Thyroid gland (tissue), 4 donors: ENCODE data around the gene AFAP1. TPM values are rescaled to one million over a fixed set of nuclear protein-coding genes. Genes with fewer than 3 reads are reported as not detected.

Source experiments
- DNase-seq, 2 donors: peaks; one replicate each; pipeline ENCODE4 v3.0.0-alpha.2; 2019
- H3K27ac ChIP-seq, 3 donors: fragments of 200-600 bp; sonication (generic); 1 replicate in 2 of 3; 2 replicates in 1 of 3; pipeline ENCODE4 v1.5.1; 2016 to 2019; ENCODE audit warnings: mild to moderate bottlenecking in 1 of 3, moderate library complexity in 1 of 3
- H3K27me3 ChIP-seq: fragments of 200-600 bp; sonication (generic); one replicate; pipeline ENCODE4 v1.5.1; 2019
- H3K36me3 ChIP-seq, 2 donors: fragments of 200-600 bp; sonication (generic); one replicate each; pipeline ENCODE4 v1.5.1; 2016 to 2019
- H3K4me1 ChIP-seq, 2 donors: fragments of 200-600 bp; sonication (generic); one replicate each; pipeline ENCODE4 v1.5.1; 2017 to 2019
- H3K4me3 ChIP-seq, 3 donors: fragments of 200-600 bp; sonication (generic); replicated peaks in 1 of 3; 1 replicate in 2 of 3; 2 replicates in 1 of 3; pipeline ENCODE4 v1.5.1; 2016; ENCODE audit warnings: mild to moderate bottlenecking in 1 of 3
- H3K9me3 ChIP-seq: fragments of 200-600 bp; sonication (generic); one replicate; pipeline ENCODE4 v1.5.1; 2017
- POLR2A ChIP-seq, 2 donors: fragments of 450-650 bp; IDR thresholded peaks; one replicate each; pipeline ENCODE4 v1.6.1; 2017; ENCODE audit warnings: antibody characterized with exemption in 2 of 2, mild to moderate bottlenecking in 2 of 2, moderate library complexity in 1 of 2
- WGBS, 2 donors: methylation state at CpG; one replicate each; pipeline ENCODE4 v1.1.5; 2017; 5-methylcytosine and 5-hydroxymethylcytosine counted together
- intact Hi-C: fragments of 100-400 bp; cut with DNase I; formaldehyde crosslinking; loops from one replicate; pipeline ENCODE4 v1.15.1; 2023
- total RNA-seq, 4 donors: library from RNA; depleted of rRNA; stranded (reverse); fragments of >200 nt; gene quantifications; one replicate each; pipeline ENCODE4 v1.2.3, GENCODE V29; 2016
- TF ChIP-seq, protein P1 (sequence below), 6 experiments: fragments of 200-600 bp in 3 of 6; fragments of 450-650 bp in 3 of 6; sonication (generic) in 3 of 6; IDR thresholded peaks; one replicate each; pipeline ENCODE4 v1.5.1; 2016 to 2019; ENCODE audit warnings: antibody characterized with exemption in 6 of 6, mild to moderate bottlenecking in 2 of 6, inconsistent platforms in 1 of 6, moderate library complexity in 1 of 6

AFAP1 gene
- total RNA-seq, 4 donors from 2014 or later = 12.3 to 33.3 (median 26.2) TPM

DNA sequence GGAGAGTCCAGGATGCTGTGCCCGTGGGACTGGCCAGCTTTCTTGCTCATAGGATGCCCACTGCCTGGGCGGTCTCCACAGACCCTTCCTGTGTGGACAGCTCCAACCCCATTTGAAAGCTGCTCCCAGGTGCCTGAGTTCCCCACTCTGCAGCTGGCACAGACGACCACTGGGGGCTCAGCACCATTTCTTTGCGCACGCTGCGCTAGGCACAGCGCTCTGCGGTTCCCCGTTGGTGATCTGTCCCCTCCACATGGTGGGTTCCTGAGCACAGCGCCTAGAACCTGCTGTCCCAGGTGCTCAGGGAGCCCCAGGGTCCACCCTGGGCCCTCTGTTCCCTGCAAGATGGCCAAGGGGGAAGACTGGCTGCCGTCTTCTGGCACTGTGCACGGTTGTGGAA is 45.4 kb upstream of the AFAP1 start:
- 86 to 97% methylated on average over 8 to 10 of the region's 12 CpGs for WGBS, 2 donors
- DNase-seq = no peak
- H3K27ac ChIP-seq = no peak overlapping the region
- H3K9me3 ChIP-seq = no peaks in the 10 kb centered on the region
- TF ChIP-seq, protein P1, sequence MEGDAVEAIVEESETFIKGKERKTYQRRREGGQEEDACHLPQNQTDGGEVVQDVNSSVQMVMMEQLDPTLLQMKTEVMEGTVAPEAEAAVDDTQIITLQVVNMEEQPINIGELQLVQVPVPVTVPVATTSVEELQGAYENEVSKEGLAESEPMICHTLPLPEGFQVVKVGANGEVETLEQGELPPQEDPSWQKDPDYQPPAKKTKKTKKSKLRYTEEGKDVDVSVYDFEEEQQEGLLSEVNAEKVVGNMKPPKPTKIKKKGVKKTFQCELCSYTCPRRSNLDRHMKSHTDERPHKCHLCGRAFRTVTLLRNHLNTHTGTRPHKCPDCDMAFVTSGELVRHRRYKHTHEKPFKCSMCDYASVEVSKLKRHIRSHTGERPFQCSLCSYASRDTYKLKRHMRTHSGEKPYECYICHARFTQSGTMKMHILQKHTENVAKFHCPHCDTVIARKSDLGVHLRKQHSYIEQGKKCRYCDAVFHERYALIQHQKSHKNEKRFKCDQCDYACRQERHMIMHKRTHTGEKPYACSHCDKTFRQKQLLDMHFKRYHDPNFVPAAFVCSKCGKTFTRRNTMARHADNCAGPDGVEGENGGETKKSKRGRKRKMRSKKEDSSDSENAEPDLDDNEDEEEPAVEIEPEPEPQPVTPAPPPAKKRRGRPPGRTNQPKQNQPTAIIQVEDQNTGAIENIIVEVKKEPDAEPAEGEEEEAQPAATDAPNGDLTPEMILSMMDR (IDR thresholded peaks at IDR 0.05) = no peak
- no peak for TF ChIP-seq POLR2A (IDR thresholded peaks at IDR 0.05)
- intact Hi-C loops = loop anchor here (5.0 kb wide), 1 partner anchor 183 kb away; no protein-coding TSS in a partner anchor
- H3K4me3 ChIP-seq = no peak overlapping the region
- H3K36me3 ChIP-seq = no peaks in the 10 kb centered on the region
- peaks cover 12 to 14% of the 10 kb centered on the region in 2 donors for H3K4me1 ChIP-seq
- H3K27me3 ChIP-seq = no peaks in the 10 kb centered on the region

DNA sequence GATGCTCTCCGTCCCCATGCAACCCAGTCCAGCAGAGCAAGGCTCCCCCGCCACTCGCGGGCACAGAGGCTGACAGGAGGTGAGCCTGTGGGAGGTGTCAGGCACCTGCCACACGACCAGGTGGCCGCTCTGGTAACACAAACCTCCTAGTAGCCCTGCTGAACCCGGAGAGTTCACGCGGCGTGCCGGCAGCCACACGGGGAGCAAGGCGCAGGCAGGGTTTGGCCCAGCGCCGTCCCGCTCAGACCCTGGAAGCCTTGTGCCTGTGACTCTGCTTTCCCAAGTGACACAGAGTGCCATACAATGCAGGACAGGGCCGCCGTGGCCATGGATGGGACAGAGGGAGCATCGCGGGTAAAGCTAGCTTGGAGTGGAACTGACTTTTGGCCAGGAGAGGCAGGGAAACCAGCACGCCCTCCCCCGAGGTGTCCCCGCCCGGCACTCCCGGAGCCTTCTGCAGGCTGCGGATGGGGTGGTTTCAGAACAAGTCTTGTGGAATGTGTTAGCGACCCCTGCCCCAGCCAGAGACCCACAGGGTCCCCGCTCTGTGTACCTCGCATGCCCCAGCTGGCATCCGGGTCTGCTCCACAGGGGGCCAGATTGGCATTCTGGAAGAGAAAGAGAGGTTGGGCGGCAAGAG is 44.7 kb upstream of the AFAP1 start:
- intact Hi-C loops = no loop called here
- Histone ChIP-seq H3K4me1 (peaks cover 12 to 14% of the 10 kb centered on the region in 2 donors), H3K36me3 (no peaks in the 10 kb centered on the region), H3K9me3 (no peaks in the 10 kb centered on the region), H3K4me3 (no peak overlapping the region), H3K27ac (no peak overlapping the region), H3K27me3 (no peaks in the 10 kb centered on the region)
- no peak for DNase-seq
- TF ChIP-seq, protein P1 (IDR thresholded peaks at IDR 0.05) = no peak
- no peak for TF ChIP-seq POLR2A (IDR thresholded peaks at IDR 0.05)
- WGBS, 2 donors = 77 to 80% methylated on average over 12 to 22 of the region's 31 CpGs

DNA sequence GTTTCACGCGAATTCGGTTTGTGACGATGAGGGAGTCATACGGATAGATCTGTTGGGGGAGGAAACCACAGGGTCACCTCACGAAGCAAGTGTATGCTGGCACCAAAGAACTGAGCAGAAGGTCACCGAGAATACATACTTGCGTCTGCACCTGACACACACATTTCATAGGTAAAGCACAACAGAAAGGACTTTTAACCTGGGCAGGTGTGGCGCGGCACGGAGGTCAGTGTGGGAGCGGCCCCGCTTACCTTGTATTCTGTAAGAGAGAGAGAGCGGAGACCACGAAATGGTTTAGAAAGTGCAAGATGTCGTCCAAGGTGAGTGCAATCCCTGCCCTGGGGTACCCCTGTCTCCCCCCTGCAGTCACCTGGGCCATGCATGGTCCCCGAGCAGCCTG is 43.6 kb upstream of the AFAP1 start:
- H3K4me1 ChIP-seq = peaks cover 14 to 18% of the 10 kb centered on the region in 2 donors
- no peak overlapping the region for H3K27ac ChIP-seq
- 97 to 98% methylated on average over 17 of the region's 17 CpGs for WGBS, 2 donors
- intact Hi-C loops = no loop called here
- no peaks in the 10 kb centered on the region for H3K36me3 ChIP-seq
- H3K27me3 ChIP-seq = no peaks in the 10 kb centered on the region
- TF ChIP-seq, protein P1 (IDR thresholded peaks at IDR 0.05) = no peak
- TF ChIP-seq POLR2A (IDR thresholded peaks at IDR 0.05) = no peak
- no peak overlapping the region for H3K4me3 ChIP-seq
- H3K9me3 ChIP-seq = no peaks in the 10 kb centered on the region
- DNase-seq = no peak

DNA sequence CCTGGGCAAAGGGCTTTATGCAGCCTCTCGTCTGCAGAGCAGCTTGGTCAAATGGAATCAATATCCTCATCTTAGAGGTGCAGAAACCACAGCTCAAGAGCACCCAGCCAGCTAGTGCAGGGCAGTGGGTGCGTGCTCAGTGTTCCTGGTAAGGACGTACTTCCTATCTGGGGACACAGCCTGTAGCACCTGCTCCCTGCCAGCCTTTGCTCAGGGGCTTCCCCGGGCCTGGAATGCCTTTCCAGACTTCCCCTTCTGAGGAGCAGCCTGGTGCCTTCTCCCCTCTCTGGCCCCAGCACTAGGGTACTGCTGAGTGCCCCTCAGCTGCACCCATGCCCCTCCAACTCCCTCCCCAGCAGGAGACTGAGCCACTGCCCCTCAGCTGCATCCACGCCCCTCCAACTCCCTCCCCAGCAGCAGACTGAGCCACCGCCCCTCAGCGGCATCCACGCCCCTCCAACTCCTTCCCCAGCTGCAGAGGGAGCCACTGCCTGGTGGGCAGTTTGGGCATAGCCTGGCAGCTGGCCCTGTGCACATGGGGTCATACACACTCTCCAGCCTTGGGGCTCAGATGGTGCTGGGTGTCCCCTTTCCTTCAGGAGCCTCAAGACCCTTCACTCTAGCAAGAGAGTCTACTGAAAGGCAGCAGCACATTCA is 42.2 kb upstream of the AFAP1 start:
- TF ChIP-seq POLR2A (IDR thresholded peaks at IDR 0.05) = no peak
- TF ChIP-seq, protein P1 (IDR thresholded peaks at IDR 0.05) = no peak
- Histone ChIP-seq H3K36me3 (no peaks in the 10 kb centered on the region), H3K4me1 (peaks cover 11 to 24% of the 10 kb centered on the region in 2 donors), H3K27ac (no peak overlapping the region), H3K4me3 (no peak overlapping the region), H3K27me3 (no peaks in the 10 kb centered on the region), H3K9me3 (no peaks in the 10 kb centered on the region)
- intact Hi-C loops = no loop called here
- 90 to 100% methylated on average over 2 to 7 of the region's 8 CpGs for WGBS, 2 donors
- no peak for DNase-seq

DNA sequence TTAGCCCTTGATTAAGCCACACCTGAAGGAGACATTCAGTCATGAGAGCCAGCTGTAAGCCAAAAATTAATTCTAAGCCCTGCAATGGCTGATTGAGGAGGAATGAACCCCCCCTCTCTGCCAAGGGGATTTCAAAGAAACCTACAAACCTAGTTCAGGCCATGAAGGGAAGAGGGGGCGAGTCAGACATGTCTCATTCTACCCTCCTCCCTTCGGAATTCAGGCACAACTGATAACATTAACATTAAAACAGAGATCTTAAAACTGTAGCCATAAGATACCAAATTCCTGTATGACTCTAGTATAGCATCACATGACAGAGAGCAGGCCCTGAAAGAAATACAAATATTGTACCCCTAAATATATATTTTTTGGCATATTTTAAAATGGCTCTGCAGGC is 40.4 kb upstream of the AFAP1 start:
- H3K27ac ChIP-seq = no peak overlapping the region
- no peak for DNase-seq
- no peak overlapping the region for H3K4me3 ChIP-seq
- TF ChIP-seq, protein P1 (IDR thresholded peaks at IDR 0.05) = no peak
- TF ChIP-seq POLR2A (IDR thresholded peaks at IDR 0.05) = no peak
- H3K27me3 ChIP-seq = no peaks in the 10 kb centered on the region
- 92 to 98% methylated on average over 2 of the region's 2 CpGs for WGBS, 2 donors
- intact Hi-C loops = no loop called here
- H3K4me1 ChIP-seq = peaks cover 0 to 12% of the 10 kb centered on the region in 2 donors
- H3K9me3 ChIP-seq = no peaks in the 10 kb centered on the region
- H3K36me3 ChIP-seq = no peaks in the 10 kb centered on the region
